GM19240 (cell line): ENCODE measurements around the gene MUC2.

Experiments
- DNase-seq: peaks from one replicate; pipeline ENCODE4 v3.0.0; 2011; ENCODE audit warnings: low spot score; ENCODE audit not compliant: insufficient read length

MUC2 gene

DNA sequence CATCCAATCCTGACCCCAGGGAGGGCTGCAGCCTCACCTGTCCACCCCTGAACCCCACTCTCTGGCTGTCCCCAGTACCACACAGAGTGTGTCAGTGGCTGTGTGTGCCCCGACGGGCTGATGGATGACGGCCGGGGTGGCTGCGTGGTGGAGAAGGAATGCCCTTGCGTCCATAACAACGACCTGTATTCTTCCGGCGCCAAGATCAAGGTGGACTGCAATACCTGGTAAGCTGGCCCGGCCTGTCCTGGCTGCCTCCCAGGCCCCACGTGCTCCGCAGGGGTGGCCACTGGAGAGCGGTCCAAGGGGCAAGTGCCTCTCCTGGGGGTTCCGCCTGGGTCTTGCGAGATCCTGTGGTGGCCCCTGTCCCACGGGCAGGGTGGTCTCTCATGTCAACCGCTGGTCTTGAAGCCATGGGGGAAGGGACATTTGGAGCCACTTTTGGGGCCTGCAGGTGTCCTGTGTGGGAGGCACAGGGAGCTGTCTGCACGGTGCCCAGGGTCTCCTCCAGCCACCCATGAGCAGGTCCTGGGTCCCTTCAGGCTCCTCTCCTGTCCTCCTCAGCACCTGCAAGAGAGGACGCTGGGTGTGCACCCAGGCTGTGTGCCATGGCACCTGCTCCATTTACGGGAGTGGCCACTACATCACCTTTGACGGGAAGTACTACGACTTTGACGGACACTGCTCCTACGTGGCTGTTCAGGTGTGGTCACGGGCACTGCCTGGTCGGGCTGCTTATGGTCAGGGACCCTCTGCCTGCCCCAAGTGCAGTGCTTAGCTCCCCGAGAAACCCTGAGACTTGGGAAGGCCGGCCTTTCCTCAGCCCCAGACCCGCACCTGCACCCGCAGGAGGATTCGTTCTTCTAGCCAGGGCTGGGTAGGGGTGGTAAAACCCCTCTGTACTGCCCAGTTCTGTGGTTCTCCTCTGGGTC lies 11.8 kb downstream of the MUC2 start:
- DNase-seq: no peak

DNA sequence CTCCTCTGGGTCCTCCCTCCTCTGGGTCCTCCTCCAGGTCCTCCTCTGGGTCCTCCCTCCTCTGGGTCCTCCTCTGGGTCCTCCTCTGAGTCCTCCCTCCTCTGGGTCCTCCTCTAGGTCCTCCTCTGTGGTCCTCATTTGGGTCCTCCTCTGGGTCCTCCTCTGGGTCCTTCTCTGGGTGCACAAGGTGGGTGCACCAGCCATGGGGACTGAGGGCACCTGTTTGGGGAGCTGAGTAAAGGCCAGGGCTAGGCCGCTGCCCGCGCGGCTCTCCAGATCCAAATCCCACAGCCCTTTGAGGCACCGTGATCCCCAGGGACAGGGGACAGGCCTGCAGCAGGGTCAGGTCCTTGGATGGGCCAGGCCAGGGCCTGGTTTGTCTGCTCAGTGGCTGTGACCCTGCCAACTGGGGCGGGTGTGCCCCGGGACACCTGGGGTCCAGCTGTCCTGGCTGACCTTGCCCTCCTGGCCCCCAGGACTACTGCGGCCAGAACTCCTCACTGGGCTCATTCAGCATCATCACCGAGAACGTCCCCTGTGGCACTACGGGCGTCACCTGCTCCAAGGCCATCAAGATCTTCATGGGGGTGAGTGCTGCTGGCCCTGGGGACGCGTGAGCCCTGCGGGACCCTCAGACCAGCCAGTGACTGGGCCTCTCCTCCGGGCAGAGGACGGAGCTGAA lies 12.7 kb downstream of the MUC2 start:
- no peak for DNase-seq

DNA sequence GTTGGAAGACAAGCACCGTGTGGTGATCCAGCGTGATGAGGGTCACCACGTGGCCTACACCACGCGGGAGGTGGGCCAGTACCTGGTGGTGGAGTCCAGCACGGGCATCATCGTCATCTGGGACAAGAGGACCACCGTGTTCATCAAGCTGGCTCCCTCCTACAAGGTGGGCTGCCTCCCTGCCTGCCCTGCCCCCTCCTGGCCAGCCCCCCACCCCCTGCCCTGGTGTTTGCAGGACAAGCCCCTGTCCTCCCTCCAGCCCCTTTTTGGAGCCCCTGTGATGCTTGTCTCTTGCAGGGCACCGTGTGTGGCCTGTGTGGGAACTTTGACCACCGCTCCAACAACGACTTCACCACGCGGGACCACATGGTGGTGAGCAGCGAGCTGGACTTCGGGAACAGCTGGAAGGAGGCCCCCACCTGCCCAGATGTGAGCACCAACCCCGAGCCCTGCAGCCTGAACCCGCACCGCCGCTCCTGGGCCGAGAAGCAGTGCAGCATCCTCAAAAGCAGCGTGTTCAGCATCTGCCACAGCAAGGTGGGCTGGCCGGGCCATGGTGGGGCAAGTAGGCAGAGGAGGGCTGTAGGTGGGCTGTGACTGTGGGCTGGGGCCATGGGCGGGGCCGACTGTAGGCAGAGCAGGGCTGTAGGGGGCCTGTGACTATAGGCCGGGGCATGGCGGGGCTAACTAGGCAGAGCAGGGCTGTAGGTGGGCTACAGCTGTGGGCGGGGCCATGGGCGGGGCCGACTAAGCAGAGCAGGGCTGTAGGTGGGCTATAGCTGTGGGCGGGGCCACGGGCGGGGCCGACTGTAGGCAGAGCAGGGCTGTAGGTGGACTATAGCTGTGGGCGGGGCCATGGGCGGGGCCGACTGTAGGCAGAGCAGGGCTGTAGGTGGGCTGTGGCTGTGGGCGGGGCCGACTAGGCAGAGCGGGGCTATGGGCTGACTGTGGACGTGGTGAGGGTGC lies 13.6 kb downstream of the MUC2 start:
- DNase-seq: no peak

DNA sequence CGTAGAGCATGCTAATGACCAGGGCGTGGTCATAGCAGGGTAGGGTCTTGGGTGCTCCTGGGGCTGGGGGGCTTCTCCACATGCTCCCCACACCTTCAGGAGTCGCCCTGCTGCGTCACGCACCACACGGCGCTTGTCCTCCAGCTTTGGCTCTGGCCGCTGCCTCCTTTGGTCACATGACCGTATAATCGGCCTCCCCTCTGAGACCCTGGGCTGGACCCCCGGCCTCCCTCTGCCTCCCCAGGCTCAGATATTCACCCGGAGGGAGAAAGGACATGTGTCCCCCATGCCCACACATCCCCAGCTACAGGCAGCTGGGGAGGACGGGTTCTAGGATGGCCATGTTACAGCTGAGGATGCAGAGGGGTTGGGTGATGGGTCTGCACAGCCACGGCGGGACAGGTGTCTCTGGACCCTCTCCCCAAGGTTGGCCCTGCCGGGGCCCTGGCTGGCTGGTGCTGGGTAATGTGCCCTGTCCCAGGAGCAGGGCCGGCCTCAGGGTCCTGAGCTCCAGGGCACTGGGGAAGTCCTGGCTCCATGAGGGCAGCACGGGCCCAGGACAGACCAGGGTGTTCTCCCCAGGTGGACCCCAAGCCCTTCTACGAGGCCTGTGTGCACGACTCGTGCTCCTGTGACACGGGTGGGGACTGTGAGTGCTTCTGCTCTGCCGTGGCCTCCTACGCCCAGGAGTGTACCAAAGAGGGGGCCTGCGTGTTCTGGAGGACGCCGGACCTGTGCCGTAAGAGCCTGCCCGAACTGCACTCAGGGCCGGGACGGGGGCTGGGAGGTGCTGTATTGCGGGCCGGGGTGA lies 14.5 kb downstream of the MUC2 start:
- no peak for DNase-seq

DNA sequence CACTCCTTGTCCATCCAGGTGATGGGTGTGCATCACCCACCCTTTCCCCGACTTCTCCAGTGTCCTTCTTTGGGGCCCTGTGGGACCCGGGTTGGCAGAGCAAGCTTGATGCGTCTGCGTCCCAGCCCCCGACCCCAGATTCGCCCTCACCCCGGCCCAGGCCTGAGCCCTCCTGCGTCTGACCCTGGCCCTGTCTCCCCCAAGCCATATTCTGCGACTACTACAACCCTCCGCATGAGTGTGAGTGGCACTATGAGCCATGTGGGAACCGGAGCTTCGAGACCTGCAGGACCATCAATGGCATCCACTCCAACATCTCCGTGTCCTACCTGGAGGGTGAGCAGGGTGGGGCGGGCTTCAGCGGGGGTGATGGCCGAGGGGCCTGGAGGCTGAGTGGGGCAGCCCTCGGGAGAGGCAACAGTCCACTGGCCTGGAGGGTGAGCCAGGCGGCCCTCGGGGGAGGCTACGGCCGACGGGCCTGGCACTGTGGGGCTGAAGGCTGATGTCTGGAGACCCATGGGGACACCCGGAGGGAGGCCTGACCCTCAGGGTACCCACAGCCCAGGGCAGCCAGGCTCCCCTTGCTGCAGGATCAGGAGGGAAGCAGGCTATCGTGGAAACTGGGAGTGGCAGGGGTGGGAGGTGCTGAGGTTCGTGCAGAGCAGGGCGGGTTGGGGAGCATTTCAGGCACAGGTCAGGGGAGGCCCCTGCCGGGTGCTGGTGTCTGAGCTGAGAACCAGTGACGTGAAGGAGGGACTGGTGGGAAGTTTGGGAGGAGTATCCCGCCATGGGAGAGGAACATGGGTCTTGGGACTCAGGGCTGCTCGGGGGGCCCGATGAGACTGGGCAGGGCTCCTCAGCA lies 15.3 kb downstream of the MUC2 start:
- DNase-seq: no peak

DNA sequence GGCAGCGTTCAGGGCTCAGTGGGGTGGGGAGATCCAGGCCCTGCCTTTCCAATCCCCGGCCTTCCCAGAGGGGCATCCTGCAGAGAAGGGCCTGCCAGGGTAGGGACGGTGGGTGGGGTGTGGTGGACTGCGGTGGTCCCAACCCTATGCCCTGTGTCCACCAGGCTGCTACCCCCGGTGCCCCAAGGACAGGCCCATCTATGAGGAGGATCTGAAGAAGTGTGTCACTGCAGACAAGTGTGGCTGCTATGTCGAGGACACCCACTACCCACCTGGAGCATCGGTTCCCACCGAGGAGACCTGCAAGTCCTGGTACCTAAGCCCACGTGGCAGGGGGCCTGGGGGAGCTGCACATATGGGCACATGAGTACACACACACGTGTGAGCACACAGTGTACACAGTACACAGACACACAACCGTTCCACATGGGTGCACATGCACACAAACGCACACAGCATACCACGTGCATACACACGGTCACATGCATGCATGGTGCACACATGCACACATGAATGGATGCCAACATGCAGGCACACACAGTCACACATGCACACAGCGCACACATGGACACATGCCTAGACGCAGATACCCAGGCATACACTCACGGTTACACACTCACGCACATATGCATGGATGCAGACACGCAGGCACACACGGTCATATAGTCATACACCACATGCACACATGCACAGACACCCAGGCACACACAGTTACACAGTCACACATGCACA lies 16.1 kb downstream of the MUC2 start:
- DNase-seq: no peak

DNA sequence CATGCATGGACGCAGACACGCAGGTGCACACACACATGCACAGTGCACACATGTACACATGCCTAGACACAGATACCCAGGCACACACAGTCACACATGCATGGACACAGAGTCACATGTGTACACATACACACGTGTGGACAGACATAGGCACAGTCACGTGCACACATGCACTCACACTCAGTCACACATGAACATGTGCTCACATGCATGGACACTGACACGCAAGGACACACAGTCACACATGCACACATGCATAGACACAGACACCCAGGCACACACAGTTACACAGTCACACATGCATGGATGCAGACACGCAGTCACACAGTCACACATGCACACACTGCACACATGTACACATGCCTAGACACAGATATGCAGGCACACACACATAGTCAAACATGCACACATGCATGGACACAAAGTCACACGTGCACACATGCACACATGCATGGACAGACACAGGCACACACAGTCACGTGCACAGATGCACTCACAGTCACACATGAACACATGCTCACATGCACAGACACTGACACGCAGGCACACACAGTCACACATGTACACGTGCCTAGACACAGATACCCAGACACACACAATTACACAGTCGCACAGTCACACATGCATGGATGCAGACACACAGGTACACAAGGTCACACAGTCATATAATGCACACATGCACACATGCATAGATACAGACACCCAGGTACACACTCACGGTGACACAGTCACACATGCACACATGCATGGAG lies 16.8 kb downstream of the MUC2 start:
- DNase-seq: no peak

DNA sequence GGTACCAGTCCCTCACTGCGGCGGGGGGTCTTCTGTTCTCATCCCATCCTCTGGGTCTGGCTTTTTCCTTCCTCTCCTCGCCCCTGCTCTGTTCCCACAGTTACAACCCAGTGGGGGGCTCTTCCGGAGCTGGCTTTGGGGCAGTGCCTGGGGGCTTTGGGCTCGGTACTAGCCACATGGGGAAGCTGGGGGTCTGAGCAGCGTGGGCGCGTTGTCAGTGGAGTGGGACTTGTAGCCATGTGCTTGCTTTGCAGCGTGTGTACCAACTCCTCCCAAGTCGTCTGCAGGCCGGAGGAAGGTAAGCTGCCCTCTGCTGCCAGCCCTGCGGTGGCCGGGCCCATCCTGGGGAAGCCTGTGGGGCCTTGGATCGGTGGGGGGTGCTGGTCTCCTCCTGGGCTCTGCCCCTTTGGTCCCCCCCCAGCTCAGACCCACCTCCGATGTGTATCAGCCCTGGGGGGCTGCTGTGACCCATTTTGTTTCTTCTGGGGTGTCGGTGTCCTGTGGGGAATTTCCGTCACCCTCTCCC lies 17.5 kb downstream of the MUC2 start:
- no peak for DNase-seq

DNA sequence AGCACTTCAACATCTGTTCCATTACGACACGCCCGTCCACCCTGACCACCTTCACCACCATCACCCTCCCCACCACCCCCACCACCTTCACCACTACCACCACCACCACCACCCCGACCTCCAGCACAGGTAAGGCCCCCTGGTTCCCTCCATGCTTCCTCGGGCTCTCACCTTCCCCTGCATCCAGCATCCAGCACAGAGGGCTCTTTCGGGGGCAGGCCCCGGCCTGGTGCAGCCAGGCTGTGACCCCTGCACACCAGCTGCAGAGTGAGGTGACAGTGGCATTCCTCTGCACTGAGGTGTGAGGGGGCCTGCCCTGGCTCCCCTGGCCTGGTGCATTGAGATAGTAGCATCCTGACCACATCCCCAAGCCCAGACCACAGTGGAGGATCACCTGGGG lies 18.2 kb downstream of the MUC2 start:
- no peak for DNase-seq

DNA sequence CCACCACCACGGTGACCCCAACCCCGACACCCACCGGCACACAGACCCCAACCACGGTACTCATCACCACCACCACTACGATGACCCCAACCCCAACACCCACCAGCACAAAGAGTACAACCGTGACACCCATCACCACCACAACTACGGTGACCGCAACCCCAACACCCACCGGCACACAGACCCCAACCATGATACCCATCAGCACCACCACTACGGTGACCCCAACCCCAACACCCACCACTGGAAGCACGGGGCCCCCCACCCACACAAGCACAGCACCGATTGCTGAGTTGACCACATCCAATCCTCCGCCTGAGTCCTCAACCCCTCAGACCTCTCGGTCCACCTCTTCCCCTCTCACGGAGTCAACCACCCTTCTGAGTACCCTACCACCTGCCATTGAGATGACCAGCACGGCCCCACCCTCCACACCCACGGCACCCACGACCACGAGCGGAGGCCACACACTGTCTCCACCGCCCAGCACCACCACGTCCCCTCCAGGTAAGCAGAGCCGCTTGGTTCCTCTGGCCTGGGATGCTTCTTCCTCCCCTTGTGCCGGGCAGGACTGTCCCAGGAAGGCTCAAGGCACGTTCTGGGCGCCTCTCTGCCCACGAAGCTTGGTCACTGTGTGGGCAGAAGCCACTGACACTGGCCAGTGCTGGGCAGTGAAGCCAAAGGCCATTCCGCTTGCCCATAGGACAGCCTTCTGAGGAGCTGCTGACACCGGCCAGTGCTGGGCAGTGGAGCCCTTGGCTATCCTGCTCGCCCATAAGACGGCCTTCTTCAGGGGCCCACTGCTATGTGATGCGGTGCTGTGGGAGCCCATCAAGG lies 25.1 kb downstream of the MUC2 start:
- DNase-seq: no peak

DNA sequence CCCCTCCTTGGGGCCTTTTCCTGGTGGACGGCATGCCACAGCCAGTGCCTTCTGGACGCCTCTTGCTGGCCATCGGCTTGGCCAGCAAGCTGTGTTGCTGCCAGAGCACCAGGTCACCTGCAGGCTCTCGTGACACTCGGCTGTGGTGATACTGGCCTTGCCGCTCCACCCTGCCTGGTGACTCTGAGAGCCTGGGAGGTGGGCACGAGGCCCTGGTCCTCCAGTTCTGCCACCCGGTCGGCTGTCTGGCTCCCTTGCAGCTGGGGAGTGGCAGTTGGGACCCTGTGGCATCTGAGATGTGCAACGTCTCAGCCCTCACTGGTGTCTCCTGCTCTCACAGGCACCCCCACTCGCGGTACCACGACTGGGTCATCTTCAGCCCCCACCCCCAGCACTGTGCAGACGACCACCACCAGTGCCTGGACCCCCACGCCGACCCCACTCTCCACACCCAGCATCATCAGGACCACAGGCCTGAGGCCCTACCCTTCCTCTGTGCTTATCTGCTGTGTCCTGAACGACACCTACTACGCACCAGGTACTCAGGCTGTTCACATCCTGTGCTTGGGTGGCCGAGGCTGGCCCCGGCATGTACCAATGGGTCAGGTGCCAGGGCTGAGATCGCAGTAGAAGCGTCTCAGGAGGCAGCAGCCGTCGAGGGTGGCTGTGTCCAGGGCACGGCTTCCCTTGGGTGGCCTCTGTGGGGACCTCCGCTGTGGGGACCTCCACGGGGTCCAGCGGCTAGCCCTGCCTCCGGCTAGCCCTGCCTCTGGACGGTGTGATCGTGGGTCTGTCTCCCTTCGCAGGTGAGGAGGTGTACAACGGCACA lies 26.0 kb downstream of the MUC2 start:
- DNase-seq: no peak

DNA sequence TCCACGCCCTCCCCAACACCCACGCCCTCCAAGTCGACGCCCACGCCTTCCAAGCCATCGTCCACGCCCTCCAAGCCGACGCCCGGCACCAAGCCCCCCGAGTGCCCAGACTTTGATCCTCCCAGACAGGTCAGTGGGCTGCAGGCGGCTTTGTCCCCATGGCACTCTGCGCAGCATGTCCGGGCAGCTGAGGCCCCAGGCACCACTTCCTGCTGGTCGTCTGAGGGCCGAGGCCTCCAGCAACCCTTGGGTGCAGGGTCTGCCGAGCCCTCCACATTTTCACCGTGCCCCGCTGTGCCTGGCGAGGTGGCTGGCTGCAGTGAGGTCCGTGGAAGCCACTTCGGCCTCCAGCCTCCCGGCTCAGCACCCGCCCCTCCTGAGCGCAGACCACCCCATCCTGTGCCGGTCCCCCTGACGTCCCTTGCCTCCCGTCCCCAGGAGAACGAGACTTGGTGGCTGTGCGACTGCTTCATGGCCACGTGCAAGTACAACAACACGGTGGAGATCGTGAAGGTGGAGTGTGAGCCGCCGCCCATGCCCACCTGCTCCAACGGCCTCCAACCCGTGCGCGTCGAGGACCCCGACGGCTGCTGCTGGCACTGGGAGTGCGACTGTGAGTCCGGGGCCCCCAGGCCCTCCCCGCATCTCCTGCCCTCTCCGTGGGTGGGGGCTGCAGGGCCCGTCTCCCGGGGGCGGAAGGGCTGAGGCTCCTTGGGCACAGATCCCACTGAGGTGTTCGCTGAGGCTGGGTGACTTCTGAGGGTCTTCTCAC lies 26.8 kb downstream of the MUC2 start:
- no peak for DNase-seq

DNA sequence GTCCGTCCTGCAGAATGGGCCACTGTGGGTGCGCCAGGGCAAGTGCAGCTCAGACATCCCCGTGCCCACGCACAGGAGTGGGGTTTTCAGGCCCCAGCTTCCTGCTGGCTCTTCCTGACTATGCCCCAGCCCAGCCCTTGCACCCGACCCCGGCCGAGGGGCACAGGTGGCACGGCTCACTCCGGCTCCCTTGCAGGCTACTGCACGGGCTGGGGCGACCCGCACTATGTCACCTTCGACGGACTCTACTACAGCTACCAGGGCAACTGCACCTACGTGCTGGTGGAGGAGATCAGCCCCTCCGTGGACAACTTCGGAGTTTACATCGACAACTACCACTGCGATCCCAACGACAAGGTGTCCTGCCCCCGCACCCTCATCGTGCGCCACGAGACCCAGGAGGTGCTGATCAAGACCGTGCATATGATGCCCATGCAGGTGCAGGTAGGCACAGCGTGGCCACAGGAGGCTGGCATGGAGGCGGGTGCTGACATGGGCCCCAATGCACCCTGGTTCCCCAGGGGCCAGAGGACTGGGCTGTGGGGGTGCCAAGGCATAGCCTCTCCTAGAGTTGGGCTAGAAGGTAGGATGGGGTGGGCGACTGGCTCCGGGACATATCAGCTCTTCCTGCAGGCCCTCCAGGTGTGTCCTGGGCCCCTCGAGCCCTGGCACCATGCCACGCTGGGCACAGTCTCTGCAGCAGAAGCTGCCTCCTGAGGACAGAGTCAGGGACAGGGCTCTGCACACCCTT lies 27.7 kb downstream of the MUC2 start:
- DNase-seq: no peak

DNA sequence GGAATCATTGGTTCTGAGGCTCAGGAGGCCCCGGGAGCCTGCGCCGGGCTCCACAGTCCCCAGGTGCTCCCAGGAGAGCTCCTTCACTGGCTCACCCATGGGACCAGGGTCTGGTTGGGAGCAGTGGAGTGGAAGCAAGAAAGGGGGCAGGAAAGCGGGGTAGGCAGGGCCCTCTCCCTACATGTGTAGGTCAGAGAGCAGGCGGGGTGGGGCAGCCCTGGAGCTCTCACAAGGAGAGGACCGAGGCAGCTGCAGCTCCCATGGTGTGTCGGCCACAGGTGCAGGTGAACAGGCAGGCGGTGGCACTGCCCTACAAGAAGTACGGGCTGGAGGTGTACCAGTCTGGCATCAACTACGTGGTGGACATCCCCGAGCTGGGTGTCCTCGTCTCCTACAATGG lies 28.3 kb downstream of the MUC2 start:
- no peak for DNase-seq
